GM18511 (cell line): ENCODE data around the gene OR10V1.

ENCODE experiments used
- ATAC-seq: cut with Tn5 transposase; IDR thresholded peaks from one replicate; pipeline ENCODE4 v1.9.1; 2021; ENCODE audit warnings: mild to moderate bottlenecking, moderate library complexity; ENCODE audit not compliant: unreplicated experiment

Gene OR10V1, protein sequence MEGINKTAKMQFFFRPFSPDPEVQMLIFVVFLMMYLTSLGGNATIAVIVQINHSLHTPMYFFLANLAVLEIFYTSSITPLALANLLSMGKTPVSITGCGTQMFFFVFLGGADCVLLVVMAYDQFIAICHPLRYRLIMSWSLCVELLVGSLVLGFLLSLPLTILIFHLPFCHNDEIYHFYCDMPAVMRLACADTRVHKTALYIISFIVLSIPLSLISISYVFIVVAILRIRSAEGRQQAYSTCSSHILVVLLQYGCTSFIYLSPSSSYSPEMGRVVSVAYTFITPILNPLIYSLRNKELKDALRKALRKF

DNA sequence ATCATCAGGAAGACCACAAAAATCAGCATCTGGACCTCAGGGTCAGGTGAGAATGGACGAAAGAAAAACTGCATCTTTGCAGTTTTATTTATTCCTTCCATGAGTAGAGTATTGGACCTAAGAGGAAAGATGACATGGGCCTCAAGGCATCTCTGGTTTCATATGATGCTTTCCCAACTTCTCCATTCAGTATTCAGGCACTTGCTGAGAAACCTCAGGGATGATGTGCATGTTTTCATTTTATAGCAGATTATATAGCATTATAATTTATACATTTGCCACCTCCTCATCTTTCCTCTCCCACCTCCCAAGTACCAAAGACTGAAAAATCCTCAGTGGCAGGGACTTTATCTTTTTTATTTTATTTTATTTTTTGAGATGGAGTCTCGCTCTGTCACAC, at the start of gene OR10V1:
TSS of gene OR10V1 (minus strand) at position 101 of the 400 bp plus-strand sequence. CDS start at position 101, 0 bp downstream.
- ATAC-seq, result no peak

DNA sequence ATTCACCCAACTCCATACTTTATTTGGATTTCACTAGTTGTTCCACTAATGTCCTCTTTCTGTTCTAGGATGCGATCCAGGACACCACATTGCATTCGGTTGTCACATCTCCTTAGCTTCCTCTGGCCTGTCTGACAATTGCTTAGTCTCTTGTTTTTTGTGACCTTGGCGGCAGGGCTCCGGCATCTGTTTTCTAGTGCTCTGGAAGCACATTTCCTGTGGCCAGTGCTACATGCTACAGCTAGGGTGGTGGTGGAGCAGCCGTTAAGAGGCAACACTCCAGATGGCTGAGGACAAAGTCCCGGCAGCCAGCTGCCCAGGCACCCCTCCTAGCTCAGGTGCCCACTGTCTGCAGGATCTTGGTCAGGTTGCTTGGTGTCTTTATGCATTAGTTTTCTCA, 48.3 kb upstream of the OR10V1 start:
- ATAC-seq, result no peak

DNA sequence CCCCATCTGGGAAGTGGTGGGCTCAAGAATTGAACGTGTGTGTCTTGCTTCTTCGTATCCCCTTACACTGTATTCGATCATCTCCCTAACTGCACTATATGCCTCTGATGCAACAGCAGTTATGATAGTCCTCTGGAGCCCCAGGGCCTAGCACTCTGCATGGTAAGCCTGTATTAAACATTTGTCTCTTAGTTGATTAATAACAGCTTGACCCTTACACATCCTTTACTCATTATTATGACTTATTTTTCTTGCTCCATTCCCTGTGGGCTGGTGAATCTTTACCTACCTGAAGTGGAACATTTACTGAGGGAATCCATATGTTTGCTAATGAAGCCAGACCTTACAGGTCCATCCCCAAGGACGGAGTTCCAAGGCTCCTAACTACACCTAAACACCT, 47.1 kb upstream of the OR10V1 start:
- no peak for ATAC-seq

DNA sequence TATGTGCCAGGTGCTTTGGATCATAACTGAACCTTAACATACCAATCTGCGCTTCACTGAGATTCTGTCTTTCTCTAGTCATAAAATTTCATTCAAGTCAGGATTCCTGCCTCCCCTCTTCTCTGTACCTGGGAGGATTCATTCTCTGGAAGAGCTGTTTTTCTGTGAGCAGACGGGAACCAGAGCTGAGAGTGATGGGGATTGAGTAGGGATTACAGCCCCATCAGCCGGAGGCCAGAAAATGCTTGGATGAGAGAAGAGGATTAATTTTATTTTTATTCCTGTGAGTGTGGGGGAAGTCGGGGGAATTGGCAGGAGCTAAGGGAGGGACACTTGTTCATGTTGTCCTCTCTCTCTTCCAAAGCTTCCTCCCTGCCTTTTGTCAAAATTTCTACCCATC, 46.3 kb upstream of the OR10V1 start:
- ATAC-seq, result no peak

DNA sequence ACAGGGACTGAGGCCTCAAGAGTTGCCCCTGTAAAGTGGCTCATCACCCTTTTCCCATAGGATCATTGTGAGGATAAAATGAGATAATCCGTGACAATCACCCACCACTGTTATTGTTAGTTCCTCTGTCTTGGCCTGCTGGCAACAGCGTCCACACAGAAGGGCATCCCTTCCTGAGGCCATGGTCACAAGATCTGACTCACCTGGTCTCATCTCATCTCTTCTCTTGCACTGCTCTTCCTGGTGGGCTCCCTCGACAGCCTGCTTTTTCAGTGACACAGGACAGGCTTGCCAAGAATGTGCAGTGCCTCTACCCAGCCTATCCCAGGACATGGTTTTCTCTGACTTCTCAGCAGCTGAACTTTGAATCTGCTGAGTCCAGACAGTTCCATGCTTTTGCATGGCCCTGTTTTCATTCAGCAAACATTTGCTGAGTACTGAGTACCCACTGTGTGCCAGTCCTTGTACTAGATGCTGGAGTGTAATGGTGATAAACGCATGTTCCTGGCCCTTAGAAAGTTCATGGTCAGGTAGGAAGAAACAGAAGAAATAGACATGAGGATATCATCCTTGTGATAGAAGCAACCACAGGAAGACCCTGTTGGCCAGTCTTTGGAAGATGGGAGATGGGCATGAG, 44.9 kb upstream of the OR10V1 start:
- ATAC-seq, result no peak

DNA sequence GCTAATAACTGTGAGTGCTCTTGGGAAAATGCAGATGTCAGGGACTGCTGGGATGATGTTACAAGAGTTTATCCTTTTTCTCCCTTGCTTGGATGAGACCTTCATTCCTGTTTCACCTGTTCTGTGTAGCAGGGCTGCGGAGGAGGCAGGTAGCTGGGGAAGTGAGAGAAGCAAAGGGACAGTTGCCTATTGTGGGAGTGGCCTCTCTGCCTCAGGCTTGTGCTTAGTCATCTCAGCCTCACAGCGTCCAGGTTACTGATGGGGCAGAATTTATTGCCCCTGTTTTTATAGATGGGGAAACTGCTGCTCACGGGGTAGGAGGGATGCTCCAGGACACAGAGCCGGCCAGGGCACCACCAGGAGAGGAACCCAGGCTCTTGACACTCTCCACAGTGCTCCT, 43.2 kb upstream of the OR10V1 start:
- ATAC-seq, result no peak

DNA sequence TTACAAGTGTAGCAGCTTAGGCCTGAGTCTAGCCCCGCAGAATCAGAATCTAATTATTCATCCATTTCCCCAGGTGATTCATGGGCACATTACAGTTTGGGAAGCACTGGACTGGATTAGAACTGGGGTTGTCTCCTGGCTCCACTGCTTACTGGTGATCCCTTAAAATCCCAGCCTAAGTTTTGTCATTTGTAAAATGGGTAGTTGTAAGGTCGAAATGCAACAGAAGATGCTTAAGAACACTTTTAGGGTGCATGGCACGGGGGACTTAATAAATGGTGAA, 42.9 kb upstream of the OR10V1 start:
- no peak for ATAC-seq

DNA sequence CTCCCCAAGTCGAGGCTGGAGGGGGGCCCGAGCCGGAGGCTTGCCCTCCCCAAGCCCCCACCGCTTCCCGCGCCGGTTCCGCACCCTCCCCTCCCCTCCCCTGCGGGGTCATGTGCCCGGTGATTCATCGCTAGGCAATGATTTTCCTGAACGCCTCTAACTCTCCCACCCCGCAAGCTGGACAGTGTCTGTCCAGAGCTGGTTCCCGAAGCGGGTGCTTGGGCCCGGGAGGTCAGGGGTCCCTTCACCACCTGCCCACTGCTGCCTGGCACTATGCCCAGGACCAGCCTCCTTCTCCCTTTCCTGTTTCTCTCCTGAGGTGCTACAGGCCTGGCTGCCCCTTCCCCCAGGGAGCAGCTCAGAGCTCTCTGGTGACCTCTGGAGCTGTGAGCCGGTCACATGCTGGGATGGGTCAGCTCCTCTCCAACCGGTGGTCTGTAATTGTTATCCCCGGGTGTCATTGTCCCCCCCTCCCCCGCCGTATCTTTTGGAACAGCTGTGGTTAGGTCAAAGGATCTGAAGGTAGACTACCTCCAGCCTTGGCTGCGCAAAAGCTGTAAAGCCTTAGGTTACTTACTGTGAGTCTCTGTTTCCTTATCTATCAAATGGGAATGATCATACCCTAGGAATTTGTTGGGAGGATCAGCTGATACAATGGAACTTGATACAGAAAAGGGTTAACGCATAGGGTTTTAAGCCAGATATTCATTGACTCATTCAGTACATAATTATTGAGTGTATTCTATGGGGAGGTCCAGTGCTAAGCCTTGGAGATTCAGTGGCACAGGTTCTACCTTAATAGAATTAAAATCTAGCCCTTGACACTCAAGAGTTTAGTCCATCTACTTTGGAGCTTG, 42.3 kb upstream of the OR10V1 start:
- peak; percentile 9 for ATAC-seq

DNA sequence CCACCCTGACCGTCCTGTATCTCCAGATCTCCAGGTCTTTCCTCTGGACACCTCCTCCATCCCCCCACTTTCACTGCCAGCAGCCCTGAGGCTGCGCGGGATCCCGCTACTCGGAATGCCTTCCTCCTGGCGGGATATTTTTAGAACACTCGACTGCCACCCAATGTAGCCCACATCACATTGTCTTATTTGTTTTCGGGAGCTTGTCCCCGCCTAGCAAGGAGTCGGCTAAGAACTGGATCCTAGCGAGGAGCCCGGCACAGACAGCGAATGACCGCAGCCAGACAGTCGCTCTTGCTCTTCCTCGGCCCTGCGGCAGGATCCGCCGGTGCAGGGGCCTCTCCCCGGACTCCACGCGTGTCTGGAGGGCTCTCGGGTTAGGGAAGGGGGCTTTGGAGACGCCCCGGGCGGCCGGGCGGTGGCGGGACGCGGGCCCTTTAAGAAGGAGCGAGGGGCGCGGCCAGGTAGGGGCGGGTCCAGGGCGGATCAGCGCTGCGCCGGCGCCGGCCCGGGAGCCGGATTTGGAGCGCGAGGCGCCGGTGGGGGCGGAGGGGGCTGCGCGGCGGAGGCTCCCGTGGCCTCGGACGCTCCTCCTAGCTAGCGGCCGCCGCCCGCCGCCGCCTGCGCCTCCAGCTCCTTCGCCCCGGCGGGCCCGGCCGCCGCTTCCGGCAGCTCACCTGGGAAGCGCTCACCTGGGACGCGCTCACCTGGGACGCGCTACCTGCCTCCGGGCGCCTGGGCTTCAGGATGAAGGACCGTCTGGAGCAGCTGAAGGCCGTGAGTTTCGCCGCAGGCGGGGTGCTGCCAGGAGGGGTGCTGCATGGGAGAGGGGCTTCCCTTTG, 41.4 kb upstream of the OR10V1 start, which contains the start of gene STX3:
TSS of gene STX3 (plus strand) at position 518 of the 842 bp plus-strand sequence. CDS start at position 748, 230 bp downstream.
- peak; percentile 69 for ATAC-seq

DNA sequence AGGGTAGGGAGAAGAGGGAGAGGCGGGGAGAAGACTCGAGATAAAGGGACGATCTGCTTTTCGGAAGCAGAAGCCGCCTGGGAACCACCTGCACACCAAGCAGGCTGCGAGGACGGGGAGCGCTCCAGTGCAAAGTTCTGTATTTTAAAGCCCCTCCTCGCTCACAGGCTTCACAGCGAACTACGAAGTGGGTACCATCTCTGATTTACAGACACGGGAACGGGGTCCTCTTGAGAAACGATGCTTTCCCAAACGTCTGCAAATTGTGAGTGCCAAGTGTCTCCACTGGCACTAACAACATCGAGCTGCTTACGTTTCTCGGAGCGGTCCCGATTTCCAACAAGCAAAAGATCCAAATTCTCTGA, 40.8 kb upstream of the OR10V1 start:
- ATAC-seq, result peak; percentile 40

DNA sequence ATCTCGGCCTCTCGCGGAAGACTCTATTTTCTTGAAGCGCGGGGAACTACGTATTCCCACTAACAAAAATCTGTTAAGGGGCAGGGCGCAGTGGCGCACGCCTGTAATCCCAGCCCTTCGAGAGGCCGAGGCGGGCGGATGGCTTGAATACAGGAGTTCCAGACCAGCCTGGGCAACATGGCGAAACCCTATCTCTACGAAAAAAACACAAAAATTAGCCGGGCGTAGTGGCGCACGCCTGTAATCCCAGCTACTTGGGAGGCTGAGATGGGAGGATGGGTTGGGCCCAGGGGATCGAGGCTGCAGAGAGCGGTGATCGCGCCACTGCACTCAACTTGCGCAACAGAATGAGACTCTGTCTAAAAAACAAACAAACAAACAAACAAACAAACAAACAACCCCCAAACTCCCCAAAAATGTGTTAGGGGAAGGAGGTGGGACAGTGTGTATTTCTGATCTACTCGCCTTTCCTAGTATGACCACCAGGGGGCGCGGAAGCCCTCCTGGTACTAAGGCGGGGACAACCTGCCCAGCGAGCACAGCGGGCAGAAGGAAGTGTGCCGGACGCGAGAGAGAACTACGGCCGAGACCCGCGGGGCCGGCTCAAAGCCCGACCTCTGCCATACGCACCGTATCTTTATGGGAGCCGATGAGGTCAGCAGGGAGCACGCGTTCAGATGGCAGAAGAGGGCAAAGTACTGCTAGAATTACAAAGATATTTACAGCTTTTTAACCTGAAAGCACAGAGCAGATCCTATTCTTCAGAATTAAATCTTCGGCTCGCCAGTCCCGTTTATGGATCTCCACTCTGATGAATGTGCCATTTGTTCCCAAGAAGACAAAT, 40.2 kb upstream of the OR10V1 start:
- ATAC-seq, result peak; percentile 79

DNA sequence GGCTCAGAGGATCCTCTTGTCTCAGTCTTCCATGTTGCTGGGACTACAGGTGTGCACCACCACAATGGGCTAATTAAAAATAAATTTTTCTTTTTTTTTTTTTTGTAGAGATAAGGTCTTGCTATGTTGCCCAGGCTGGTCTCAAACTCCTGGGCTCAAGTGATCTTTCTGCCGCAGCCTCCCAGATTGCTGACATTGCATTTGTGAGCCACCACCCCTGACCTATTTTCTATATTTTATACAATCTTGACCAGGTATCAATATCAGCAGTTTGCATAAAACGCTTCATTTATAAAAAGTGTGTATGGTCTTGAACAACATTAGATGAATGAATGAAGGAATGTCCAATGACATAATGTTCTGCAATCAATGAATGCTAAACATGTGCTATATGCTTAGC, 32.5 kb upstream of the OR10V1 start:
- ATAC-seq, result no peak

DNA sequence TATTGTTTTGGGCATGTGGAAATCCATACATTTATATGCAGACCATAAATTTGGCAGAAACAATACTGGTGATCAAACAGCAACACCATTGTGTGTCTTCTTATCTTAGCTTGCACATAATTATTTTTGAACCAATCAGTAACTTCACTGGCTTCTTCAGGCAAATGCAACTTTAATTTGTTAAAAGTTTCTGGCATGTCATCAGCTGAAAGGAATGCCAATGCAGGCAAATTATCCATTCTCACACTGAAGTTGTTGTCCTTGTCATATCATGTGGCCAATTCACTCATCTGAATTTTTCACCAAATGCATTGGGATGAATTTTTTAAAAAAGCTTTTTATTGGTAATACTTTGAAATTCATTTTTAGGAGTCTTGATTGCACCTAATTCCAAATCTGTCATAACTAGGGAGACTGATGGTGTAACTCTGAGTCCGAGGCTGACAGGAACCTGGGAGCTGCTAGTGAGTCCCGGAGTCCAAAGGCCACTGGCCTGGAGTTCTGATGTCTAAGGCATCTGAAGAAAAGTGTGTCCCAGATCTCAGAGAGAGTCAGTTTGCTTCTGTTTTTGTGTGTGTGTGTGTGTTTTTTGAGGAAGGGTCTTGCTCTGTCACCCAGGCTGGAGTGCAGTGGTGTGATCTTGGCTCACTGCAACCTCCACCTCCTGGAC, 17.4 kb upstream of the OR10V1 start:
- ATAC-seq, result no peak

DNA sequence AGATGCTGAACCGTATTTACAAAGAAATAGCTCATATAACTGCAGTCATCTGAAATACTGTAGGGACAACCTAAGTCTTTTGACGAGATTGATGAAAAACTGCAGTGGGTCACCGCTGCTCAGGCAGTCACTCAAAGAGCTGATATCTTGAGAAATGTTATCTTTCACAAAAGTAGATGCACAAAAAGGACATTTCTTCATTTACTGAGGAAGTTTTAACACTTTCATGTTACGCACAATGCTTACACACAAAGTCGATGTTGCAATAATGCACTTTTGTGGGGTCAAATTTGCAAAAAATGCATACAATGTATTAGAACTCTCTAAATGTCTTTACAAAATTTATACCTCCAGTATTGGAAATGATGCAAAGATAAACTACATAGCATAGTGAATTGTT, 16.2 kb upstream of the OR10V1 start:
- no peak for ATAC-seq

DNA sequence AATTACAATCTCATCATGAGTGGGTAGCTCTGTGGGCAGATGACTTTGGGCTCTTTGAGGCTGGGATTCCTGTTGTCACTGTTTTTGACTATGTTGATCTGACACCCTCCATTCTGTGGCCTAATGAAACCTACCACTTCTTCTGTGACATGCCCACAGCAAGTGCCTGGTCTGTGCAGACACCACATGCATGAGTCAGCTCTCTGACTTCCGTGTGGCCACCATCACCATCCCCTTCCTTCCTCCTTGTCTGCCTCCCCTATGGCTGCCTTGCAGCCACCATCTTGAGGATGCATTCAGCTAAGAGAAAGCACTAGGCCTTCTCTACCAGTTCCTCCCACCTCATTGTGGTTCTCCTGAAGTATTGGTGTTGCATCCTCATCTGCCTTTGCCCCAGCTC, 15.3 kb upstream of the OR10V1 start:
- ATAC-seq, result no peak

DNA sequence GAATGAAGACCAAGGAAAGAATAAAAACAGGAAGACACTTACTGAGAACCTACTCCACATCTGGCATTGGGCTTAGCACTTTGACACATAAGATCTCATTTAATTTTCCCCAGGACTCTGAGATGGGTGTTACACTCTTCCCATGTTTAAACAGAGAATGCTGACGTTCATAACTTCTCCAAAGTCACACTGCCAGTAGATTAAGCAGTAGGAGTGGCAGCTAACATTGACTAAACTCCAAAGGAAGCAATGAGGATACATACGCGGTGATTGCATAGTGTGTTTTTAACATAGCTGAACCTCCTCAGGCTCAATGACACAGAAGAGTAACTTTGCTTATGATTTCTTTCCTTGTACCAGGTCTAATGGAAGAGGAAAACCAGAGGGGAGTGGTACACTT, 14.5 kb upstream of the OR10V1 start:
- no peak for ATAC-seq

DNA sequence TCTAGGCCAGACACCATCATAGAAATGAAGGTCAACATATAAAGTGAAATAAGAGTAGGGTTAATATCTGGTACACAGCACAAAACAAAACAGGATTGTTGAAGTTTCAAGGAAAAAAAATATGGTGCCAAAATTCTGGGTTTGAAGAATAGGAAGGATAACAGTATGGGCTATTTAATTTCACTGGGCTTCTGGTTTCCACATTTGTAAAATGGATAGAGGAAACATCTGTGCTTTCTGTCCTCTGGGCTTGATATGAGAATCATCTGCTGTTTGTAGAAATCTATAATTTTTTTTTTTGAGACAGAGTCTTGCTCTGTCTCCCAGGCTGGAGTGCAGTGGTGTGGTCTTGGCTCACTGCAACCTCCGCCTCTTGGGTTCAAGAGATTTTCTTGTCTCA, 13.8 kb upstream of the OR10V1 start:
- no peak for ATAC-seq

DNA sequence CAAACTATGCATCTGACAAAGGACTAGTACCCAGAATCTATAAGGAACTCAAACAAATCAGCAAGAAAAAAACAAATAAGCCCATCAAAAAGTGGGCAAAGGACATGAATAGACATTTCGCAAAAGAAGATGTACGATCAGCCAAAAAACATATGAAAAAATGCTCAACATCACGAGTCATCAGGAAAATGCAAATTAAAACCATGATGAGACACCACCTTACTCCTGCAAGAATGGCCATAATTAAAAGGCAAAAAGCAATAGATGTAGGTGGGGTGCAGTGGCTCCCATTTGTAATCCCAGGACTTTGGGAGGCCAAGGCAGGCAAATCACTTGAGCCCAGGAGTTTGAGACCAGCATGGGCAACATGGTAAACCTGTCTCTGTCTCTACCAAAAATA, 10.4 kb upstream of the OR10V1 start:
- no peak for ATAC-seq

DNA sequence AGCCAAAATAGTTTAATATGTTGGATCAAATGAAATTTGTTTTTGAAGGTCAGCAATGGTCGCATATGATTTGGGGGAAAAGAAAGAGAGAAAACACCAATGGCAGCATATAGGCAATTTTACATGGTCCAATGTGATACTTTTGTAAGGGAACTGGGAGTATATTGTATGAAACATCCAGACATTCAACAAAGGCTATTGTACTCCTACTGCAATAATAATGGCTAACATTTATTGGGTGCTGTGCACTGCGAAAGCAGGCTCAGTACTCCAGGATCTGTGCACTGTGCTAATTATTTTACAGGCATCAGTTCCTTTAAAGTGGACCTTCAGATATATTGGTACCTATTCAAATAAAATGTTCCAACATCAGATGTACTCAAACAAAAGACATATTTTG, 5.9 kb upstream of the OR10V1 start:
- ATAC-seq, result no peak

DNA sequence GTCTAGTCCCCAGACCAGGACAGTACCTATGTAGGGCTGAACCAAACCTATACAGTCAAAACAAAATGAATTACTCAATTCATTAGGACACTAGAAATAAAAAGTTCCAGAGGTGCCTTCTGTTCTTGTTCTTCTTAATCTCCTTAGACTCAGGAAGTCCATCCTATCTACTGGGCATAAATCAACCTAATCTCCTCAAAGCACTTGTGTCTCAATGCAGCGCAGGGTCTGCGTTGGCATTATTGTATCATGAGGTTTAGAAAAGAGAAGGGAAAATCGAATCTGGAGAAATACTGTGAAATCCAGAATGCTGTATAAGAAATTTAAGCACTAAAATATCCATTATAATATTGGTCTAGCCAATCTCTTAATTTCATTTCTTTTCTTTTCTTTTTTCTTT, 2.4 kb upstream of the OR10V1 start:
- no peak for ATAC-seq
